Vagina (tissue), 2 donors: Measurements from ENCODE around the gene PRKCE. TPM values are rescaled to one million over a fixed set of nuclear protein-coding genes. Genes with fewer than 3 reads are reported as not detected.

Source experiments
- DNase-seq, 2 donors: peaks; one replicate each; pipeline ENCODE4 v3.0.0-alpha.2; 2017; ENCODE audit errors: extremely low spot score in 2 of 2
- H3K27ac ChIP-seq: fragments of 200-600 bp; sonication (generic); one replicate; pipeline ENCODE4 v1.5.1; 2019
- H3K27me3 ChIP-seq: fragments of 200-600 bp; sonication (generic); one replicate; pipeline ENCODE4 v1.5.1; 2019
- H3K36me3 ChIP-seq, 2 donors: fragments of 200-600 bp; sonication (generic); one replicate each; pipeline ENCODE4 v1.5.1; 2017 to 2019
- H3K4me1 ChIP-seq: fragments of 200-600 bp; sonication (generic); one replicate; pipeline ENCODE4 v1.5.1; 2019
- H3K4me3 ChIP-seq, 2 donors: fragments of 200-600 bp; sonication (generic); 1 replicate in 1 of 2; 2 replicates in 1 of 2; pipeline ENCODE4 v1.5.1; 2016 to 2019
- H3K9me3 ChIP-seq: fragments of 200-600 bp; sonication (generic); one replicate; pipeline ENCODE4 v1.5.1; 2019
- CTCF ChIP-seq, 3 experiments: fragments of 450-650 bp in 2 of 3; fragments of 200-600 bp in 1 of 3; sonication (generic) in 1 of 3; IDR thresholded peaks; one replicate each; pipeline ENCODE4 v1.5.1; 2017 to 2019; ENCODE audit warnings: antibody characterized with exemption in 3 of 3, mild to moderate bottlenecking in 2 of 3, moderate library complexity in 2 of 3
- POLR2A ChIP-seq, 2 donors: fragments of 450-650 bp; IDR thresholded peaks; one replicate each; pipeline ENCODE4 v1.6.1; 2017; ENCODE audit warnings: antibody characterized with exemption in 2 of 2, mild to moderate bottlenecking in 2 of 2, moderate library complexity in 2 of 2
- POLR2AphosphoS5 ChIP-seq, 2 donors: sonication (generic); formaldehyde crosslinking; IDR thresholded peaks; one replicate each; pipeline ENCODE4 v1.9.0; 2017; ENCODE audit warnings: antibody characterized with exemption in 2 of 2, mild to moderate bottlenecking in 2 of 2, low read depth in 1 of 2; ENCODE audit not compliant: insufficient read depth in 1 of 2
- intact Hi-C: fragments of 100-400 bp; cut with DNase I; formaldehyde crosslinking; loops from one replicate; pipeline ENCODE4 v1.15.1; 2023
- total RNA-seq: library from RNA; depleted of rRNA; stranded (reverse); fragments of >200 nt; gene quantifications from one replicate; pipeline ENCODE4 v1.2.3, GENCODE V29; 2016

Gene PRKCE
- total RNA-seq, 1 donor from 2014 or later, result 11.8 TPM

GRCh38 chr2:45833301-45833967 lies 182.0 kb downstream of the PRKCE start:
- Histone ChIP-seq H3K27ac (no peak overlapping the region), H3K4me3 (no peak overlapping the region), H3K4me1 (no peaks in the 10 kb centered on the region), H3K9me3 (no peaks in the 10 kb centered on the region), H3K27me3 (no peaks in the 10 kb centered on the region), H3K36me3 (no peaks in the 10 kb centered on the region)
- TF ChIP-seq POLR2AphosphoS5 (IDR thresholded peaks at IDR 0.05; ENCODE audit: insufficient read depth in 1 of 2, low read depth in 1 of 2) (no peak), CTCF (IDR thresholded peaks at IDR 0.05) (no peak), POLR2A (IDR thresholded peaks at IDR 0.05) (no peak)
- DNase-seq, result no peak
- intact Hi-C loops, result no loop called here

- Histone ChIP-seq H3K9me3 (no peaks in the 10 kb centered on the region), H3K36me3 (no peaks in the 10 kb centered on the region), H3K27me3 (no peaks in the 10 kb centered on the region), H3K4me1 (peaks cover 1% of the 10 kb centered on the region), H3K27ac (no peak overlapping the region), H3K4me3 (no peak overlapping the region)
- TF ChIP-seq CTCF (IDR thresholded peaks at IDR 0.05) (no peak), POLR2A (IDR thresholded peaks at IDR 0.05) (no peak), POLR2AphosphoS5 (IDR thresholded peaks at IDR 0.05; ENCODE audit: insufficient read depth in 1 of 2, low read depth in 1 of 2) (no peak)
- DNase-seq, result no peak
- intact Hi-C loops, result no loop called here
Observed at GRCh38 chr2:45833968-45834344, 182.5 kb downstream of the PRKCE start.

GRCh38 chr2:45834372-45834771 lies 182.9 kb downstream of the PRKCE start:
- no peak overlapping the region for H3K27ac ChIP-seq
- H3K36me3 ChIP-seq, result no peaks in the 10 kb centered on the region
- H3K4me1 ChIP-seq, result peaks cover 6% of the 10 kb centered on the region
- H3K4me3 ChIP-seq, result no peak overlapping the region
- TF ChIP-seq CTCF (IDR thresholded peaks at IDR 0.05), result no peak
- TF ChIP-seq POLR2AphosphoS5 (IDR thresholded peaks at IDR 0.05; ENCODE audit: insufficient read depth in 1 of 2, low read depth in 1 of 2), result no peak
- no peak for TF ChIP-seq POLR2A (IDR thresholded peaks at IDR 0.05)
- no peaks in the 10 kb centered on the region for H3K27me3 ChIP-seq
- no peaks in the 10 kb centered on the region for H3K9me3 ChIP-seq
- no peak for DNase-seq
- intact Hi-C loops, result no loop called here

- intact Hi-C loops, result no loop called here
- no peak overlapping the region for H3K4me3 ChIP-seq
- H3K36me3 ChIP-seq, result no peaks in the 10 kb centered on the region
- TF ChIP-seq POLR2AphosphoS5 (IDR thresholded peaks at IDR 0.05; ENCODE audit: insufficient read depth in 1 of 2, low read depth in 1 of 2), result no peak
- TF ChIP-seq POLR2A (IDR thresholded peaks at IDR 0.05), result no peak
- TF ChIP-seq CTCF (IDR thresholded peaks at IDR 0.05), result no peak
- no peak for DNase-seq
- H3K4me1 ChIP-seq, result peaks cover 10% of the 10 kb centered on the region
- H3K9me3 ChIP-seq, result no peaks in the 10 kb centered on the region
- H3K27ac ChIP-seq, result no peak overlapping the region
- no peaks in the 10 kb centered on the region for H3K27me3 ChIP-seq
Observed at GRCh38 chr2:45834858-45835257, 183.4 kb downstream of the PRKCE start.

GRCh38 chr2:45836316-45836715 lies 184.8 kb downstream of the PRKCE start:
- TF ChIP-seq POLR2AphosphoS5 (IDR thresholded peaks at IDR 0.05; ENCODE audit: insufficient read depth in 1 of 2, low read depth in 1 of 2) (no peak), CTCF (IDR thresholded peaks at IDR 0.05) (no peak), POLR2A (IDR thresholded peaks at IDR 0.05) (no peak)
- no peaks in the 10 kb centered on the region for H3K36me3 ChIP-seq
- H3K27ac ChIP-seq, result no peak overlapping the region
- DNase-seq, result no peak
- H3K9me3 ChIP-seq, result no peaks in the 10 kb centered on the region
- H3K4me3 ChIP-seq, result no peak overlapping the region
- peaks cover 19% of the 10 kb centered on the region for H3K4me1 ChIP-seq
- H3K27me3 ChIP-seq, result no peaks in the 10 kb centered on the region
- intact Hi-C loops, result no loop called here
